ENCODE measurements around the gene BACH2.
"Not testable (repeated sequence)": the region's sequence is repeated elsewhere in the genome, so short reads cannot be mapped to it uniquely, and the experiment has no call there.

Gene BACH2

GRCh38 chr6:90212274-90212673, 84.4 kb downstream of the BACH2 start:
- no peak for DNase-seq (ENCODE audit: low spot score)

GRCh38 chr6:90209527-90209926, 87.1 kb downstream of the BACH2 start:
- DNase-seq (ENCODE audit: low spot score), result no peak

- not testable (repeated sequence) for DNase-seq (ENCODE audit: low spot score)
Observed at GRCh38 chr6:90208690-90209089, 88.0 kb downstream of the BACH2 start.

- DNase-seq (ENCODE audit: low spot score), result no peak
Observed at GRCh38 chr6:90204327-90205056, 92.2 kb downstream of the BACH2 start.

- no peak for DNase-seq (ENCODE audit: low spot score)
Observed at GRCh38 chr6:90203672-90204071, 93.0 kb downstream of the BACH2 start.

GRCh38 chr6:90202156-90202555, 94.5 kb downstream of the BACH2 start:
- DNase-seq (ENCODE audit: low spot score), result no peak

- no peak for DNase-seq (ENCODE audit: low spot score)
Observed at GRCh38 chr6:90199900-90200299, 96.7 kb downstream of the BACH2 start.

GRCh38 chr6:90198758-90199425, 97.8 kb downstream of the BACH2 start:
- DNase-seq (ENCODE audit: low spot score), result no peak

- no peak for DNase-seq (ENCODE audit: low spot score)
Observed at GRCh38 chr6:90197854-90198496, 98.7 kb downstream of the BACH2 start.

- DNase-seq (ENCODE audit: low spot score), result no peak
Observed at GRCh38 chr6:90195094-90195829, 101.4 kb downstream of the BACH2 start.

- DNase-seq (ENCODE audit: low spot score), result no peak
Observed at GRCh38 chr6:90194371-90194841, 102.2 kb downstream of the BACH2 start.

GRCh38 chr6:90193359-90193758, 103.3 kb downstream of the BACH2 start:
- no peak for DNase-seq (ENCODE audit: low spot score)

GRCh38 chr6:90192857-90193256, 103.8 kb downstream of the BACH2 start:
- DNase-seq (ENCODE audit: low spot score), result no peak

- no peak for DNase-seq (ENCODE audit: low spot score)
Observed at GRCh38 chr6:90190752-90191395, 105.8 kb downstream of the BACH2 start.

- DNase-seq (ENCODE audit: low spot score), result no peak
Observed at GRCh38 chr6:90190131-90190530, 106.5 kb downstream of the BACH2 start.

GRCh38 chr6:90187437-90188121, 109.1 kb downstream of the BACH2 start:
- DNase-seq (ENCODE audit: low spot score), result no peak

- no peak for DNase-seq (ENCODE audit: low spot score)
Observed at GRCh38 chr6:90186637-90187371, 109.8 kb downstream of the BACH2 start.

GRCh38 chr6:90186026-90186425, 110.6 kb downstream of the BACH2 start:
- DNase-seq (ENCODE audit: low spot score), result no peak

GRCh38 chr6:90184334-90185298, 112.0 kb downstream of the BACH2 start:
- DNase-seq (ENCODE audit: low spot score), result no peak
